Measurements from ENCODE around the gene RPS6KA3. TPM values are rescaled to one million over a fixed set of nuclear protein-coding genes. Genes with fewer than 3 reads are reported as not detected.
A peak's percentile ranks its signal among the peaks of the same experiment; 100 is the strongest.

Gene RPS6KA3
- total RNA-seq, result 28.6 TPM

GRCh38 chrX:20266810-20267606 is at the start of gene RPS6KA3:
Gene RPS6KA3 (minus strand): TSS chrX:20266909. CDS start chrX:20266632, 277 bp downstream.

GRCh38 chrX:20141281-20142220 is 125.2 kb downstream of the RPS6KA3 start, which contains the start of gene EIF1AX:
Gene EIF1AX (minus strand): TSS chrX:20141838. CDS start chrX:20141640, 198 bp downstream.

GRCh38 chrX:20116577-20117240 is 150.0 kb downstream of the RPS6KA3 start, which contains the start of gene MAP7D2:
Gene MAP7D2 (minus strand): TSS chrX:20116907. CDS start chrX:20116879, 28 bp downstream.

Small RNA genes within 50 kb of the gene (small RNA-seq; reads per million reads assigned to genes)
- 41.0 reads per million, percentile 96 among the genes with 10 or more reads in this experiment for gene RF00493
- not detected for gene RF00494

Other genes with a start within 250 kb of the RPS6KA3 start
- gene MAP7D2, start 150.0 kb downstream of the RPS6KA3 start, total RNA-seq, result 25.1 TPM
- 80.3 TPM for gene EIF1AX, start 125.1 kb downstream of the RPS6KA3 start, total RNA-seq